Measurements from ENCODE around the gene SPACA7.

DNA sequence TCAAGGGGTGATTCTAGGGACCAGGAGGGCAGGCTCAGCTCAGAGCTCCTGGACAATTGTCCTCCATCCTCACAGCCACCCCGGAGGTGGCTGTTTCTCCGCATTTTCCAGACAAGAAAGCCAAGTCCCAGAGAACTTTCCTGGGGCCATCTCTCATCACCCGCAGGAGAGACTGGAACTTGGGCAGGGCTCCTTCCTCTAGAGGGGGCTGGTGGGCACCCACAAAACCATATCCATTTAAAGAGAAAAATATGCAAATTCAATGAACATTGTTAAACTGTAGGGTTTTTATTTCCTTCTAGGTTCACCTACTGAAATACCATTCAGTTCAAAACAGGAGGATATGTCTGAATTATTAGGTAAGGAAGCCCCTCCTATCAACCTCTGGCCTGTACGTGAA is 16.6 kb downstream of the SPACA7 start:
- no peak for TF ChIP-seq ZNF792 (CRISPR knock-in tag; IDR thresholded peaks at IDR 0.05)
- TF ChIP-seq, protein P1, sequence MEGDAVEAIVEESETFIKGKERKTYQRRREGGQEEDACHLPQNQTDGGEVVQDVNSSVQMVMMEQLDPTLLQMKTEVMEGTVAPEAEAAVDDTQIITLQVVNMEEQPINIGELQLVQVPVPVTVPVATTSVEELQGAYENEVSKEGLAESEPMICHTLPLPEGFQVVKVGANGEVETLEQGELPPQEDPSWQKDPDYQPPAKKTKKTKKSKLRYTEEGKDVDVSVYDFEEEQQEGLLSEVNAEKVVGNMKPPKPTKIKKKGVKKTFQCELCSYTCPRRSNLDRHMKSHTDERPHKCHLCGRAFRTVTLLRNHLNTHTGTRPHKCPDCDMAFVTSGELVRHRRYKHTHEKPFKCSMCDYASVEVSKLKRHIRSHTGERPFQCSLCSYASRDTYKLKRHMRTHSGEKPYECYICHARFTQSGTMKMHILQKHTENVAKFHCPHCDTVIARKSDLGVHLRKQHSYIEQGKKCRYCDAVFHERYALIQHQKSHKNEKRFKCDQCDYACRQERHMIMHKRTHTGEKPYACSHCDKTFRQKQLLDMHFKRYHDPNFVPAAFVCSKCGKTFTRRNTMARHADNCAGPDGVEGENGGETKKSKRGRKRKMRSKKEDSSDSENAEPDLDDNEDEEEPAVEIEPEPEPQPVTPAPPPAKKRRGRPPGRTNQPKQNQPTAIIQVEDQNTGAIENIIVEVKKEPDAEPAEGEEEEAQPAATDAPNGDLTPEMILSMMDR (CRISPR knock-in tag; IDR thresholded peaks at IDR 0.05): no peak

Measured in HepG2 (cell line).